K562 (cell line): ENCODE results near the gene TACC3. TPM values are rescaled to one million over a fixed set of nuclear protein-coding genes. Genes with fewer than 3 reads are reported as not detected.

Experiments
- ATAC-seq: fragments of 200-7000 bp; cut with Tn5 transposase; 3 replicates; pipeline ENCODE4 v1.9.1; 2020; ENCODE audit warnings: moderate library complexity
- BruUV-seq: library from RNA; stranded (reverse); fragments of 400-500 nt; replicated peaks from 2 replicates; lab custom pipeline; 2021; lab: Mats Ljungman, UMichigan
- CTCF ChIA-PET: fragments of 300-600 bp; formaldehyde crosslinking; extraction: SDS; loops from one replicate; lab custom pipeline; 2021; ENCODE audit warnings: low intra/inter-chr PET ratio; lab: Yijun Ruan, JAX
- POLR2A ChIA-PET: fragments of 300-600, 350-650 bp; sonication (Branson Sonifier 250); formaldehyde crosslinking; extraction: SDS; loops from one replicate; lab custom pipeline; 2021; ENCODE audit warnings: antibody characterized with exemption, inconsistent platforms; lab: Yijun Ruan, JAX
- DNase-seq, 4 experiments: peaks; one replicate each; pipeline versions ENCODE4 v3.0.0 to v3.0.0-alpha.2; 2011 to 2018; ENCODE audit warnings: low spot score in 3 of 4, mixed read lengths in 3 of 4; ENCODE audit errors: extremely low read depth in 1 of 4
- FAIRE-seq: peaks from 2 replicates; lab custom pipeline; 2011; peaks lifted over from hg19 to GRCh38; lab: Jason Lieb, UNC
- H2AFZ ChIP-seq: 2 replicates; pipeline ENCODE4 v1.6.0; 2011; ENCODE audit warnings: low read depth, low read length, control low read depth, inconsistent platforms
- H3K27ac ChIP-seq: fragments of 200-600 bp; 3 replicates; pipeline ENCODE4 v1.8.0; 2011; ENCODE audit warnings: low read depth, mild to moderate bottlenecking, control low read depth, inconsistent platforms, low read length, moderate library complexity, mixed read lengths; ENCODE audit errors: extremely low read depth
- H3K27me3 ChIP-seq, 2 experiments: fragments of 300-600 bp in 1 of 2; 2 replicates in 1 of 2; 3 replicates in 1 of 2; pipeline versions ENCODE4 v1.6.0 to v1.8.0; 2011; ENCODE audit warnings: inconsistent platforms in 2 of 2, low read length in 2 of 2, mild to moderate bottlenecking in 1 of 2, mixed read lengths in 1 of 2, moderate library complexity in 1 of 2; ENCODE audit not compliant: control insufficient read depth in 2 of 2, insufficient read depth in 2 of 2
- H3K36me3 ChIP-seq: fragments of 300-600 bp; 3 replicates; pipeline ENCODE4 v1.8.0; 2011; ENCODE audit warnings: mild to moderate bottlenecking, low read length, inconsistent platforms; ENCODE audit not compliant: control insufficient read depth, insufficient read depth
- H3K4me1 ChIP-seq, 2 experiments: fragments of 200-600 bp in 1 of 2; replicated peaks in 1 of 2; 2 replicates in 1 of 2; 3 replicates in 1 of 2; pipeline versions ENCODE4 v1.5.1 to v1.8.0; 2011; ENCODE audit warnings: inconsistent platforms in 2 of 2, low read length in 2 of 2, mild to moderate bottlenecking in 1 of 2, mixed read lengths in 1 of 2, moderate library complexity in 1 of 2; ENCODE audit not compliant: control insufficient read depth in 2 of 2, insufficient read depth in 2 of 2
- H3K4me2 ChIP-seq: 2 replicates; pipeline ENCODE4 v1.6.1; 2011; ENCODE audit warnings: low read length, control low read depth, inconsistent platforms, mixed read lengths; ENCODE audit not compliant: insufficient read depth
- H3K4me3 ChIP-seq: fragments of 200-600 bp; sonication (generic), shearing (Covaris generic); 2 replicates; pipeline ENCODE4 v1.5.1; 2016; ENCODE audit warnings: control low read depth, inconsistent platforms
- H3K79me2 ChIP-seq: fragments of 200-600 bp; 3 replicates; pipeline ENCODE4 v1.8.0; 2011; ENCODE audit warnings: low read length, inconsistent platforms; ENCODE audit not compliant: control insufficient read depth, insufficient read depth
- H3K9ac ChIP-seq, 2 experiments: 2 replicates each; pipeline versions ENCODE4 v1.6.0 to v1.6.1; 2011; ENCODE audit warnings: low read depth in 2 of 2, low read length in 2 of 2, control low read depth in 1 of 2, inconsistent platforms in 1 of 2, mild to moderate bottlenecking in 1 of 2, mixed read lengths in 1 of 2; ENCODE audit not compliant: insufficient read depth in 1 of 2
- H3K9me1 ChIP-seq: one replicate; pipeline ENCODE4 v1.6.0; 2011; ENCODE audit warnings: inconsistent platforms, mild to moderate bottlenecking, low read length, moderate library complexity; ENCODE audit not compliant: control insufficient read depth, insufficient read depth
- H3K9me3 ChIP-seq: replicated peaks from 2 replicates; pipeline ENCODE4 v1.5.1; 2011; ENCODE audit warnings: low read depth, low read length, inconsistent platforms; ENCODE audit not compliant: control insufficient read depth, insufficient read depth
- H4K20me1 ChIP-seq: replicated peaks from 2 replicates; pipeline ENCODE4 v1.6.1; 2011; ENCODE audit warnings: low read length, inconsistent platforms, mixed read lengths; ENCODE audit not compliant: control insufficient read depth, insufficient read depth
- AFF4 ChIP-seq: sonication (generic); formaldehyde crosslinking; IDR thresholded peaks from 2 replicates; pipeline ENCODE4 v1.8.0; 2023; ENCODE audit warnings: mild to moderate bottlenecking, missing genetic modification reagents
- FOXJ3 ChIP-seq: sonication (generic); formaldehyde crosslinking; IDR thresholded peaks from 2 replicates; pipeline ENCODE4 v1.4.0; 2020; ENCODE audit warnings: mild to moderate bottlenecking, missing genetic modification reagents
- MCM7 ChIP-seq, 2 experiments: fragments of 450-650 bp; IDR thresholded peaks; 2 replicates each; pipeline ENCODE4 v1.6.1; 2016 to 2018
- MTA3 ChIP-seq: fragments of 450-650 bp; formaldehyde crosslinking; IDR thresholded peaks from 2 replicates; pipeline ENCODE4 v1.6.1; 2017; ENCODE audit warnings: mild to moderate bottlenecking, borderline replicate concordance
- NCOA4 ChIP-seq: fragments of 450-650 bp; IDR thresholded peaks from 2 replicates; pipeline ENCODE4 v1.6.1; 2018; ENCODE audit warnings: mild to moderate bottlenecking; ENCODE audit not compliant: partially characterized antibody
- POLR2AphosphoS5 ChIP-seq: IDR thresholded peaks from 2 replicates; pipeline ENCODE4 v1.6.1; 2011; ENCODE audit warnings: mild to moderate bottlenecking, low read depth, low read length, moderate library complexity; ENCODE audit not compliant: control insufficient read depth, insufficient read depth
- POLR2G ChIP-seq: fragments of 200-400 bp; formaldehyde crosslinking; IDR thresholded peaks from 2 replicates; pipeline ENCODE4 v1.6.1; 2017; ENCODE audit warnings: low read depth, mild to moderate bottlenecking, antibody characterized with exemption, low read length, moderate library complexity
- SMARCE1 ChIP-seq: fragments of 450-650 bp; IDR thresholded peaks from 2 replicates; pipeline ENCODE4 v1.7.1; 2016; ENCODE audit warnings: mild to moderate bottlenecking
- THAP7 ChIP-seq: fragments of 250-450 bp; sonication (Bioruptor Pico); IDR thresholded peaks from 2 replicates; pipeline ENCODE4 v1.5.0; 2021
- ZNF143 ChIP-seq: sonication (generic); formaldehyde crosslinking; IDR thresholded peaks from 2 replicates; pipeline ENCODE4 v1.9.0; 2022; ENCODE audit warnings: mild to moderate bottlenecking, missing genetic modification reagents
- ZNF584 ChIP-seq: fragments of 200-800 bp; sonication (Bioruptor generic); IDR thresholded peaks from 2 replicates; pipeline ENCODE4 v1.6.1; 2016; ENCODE audit warnings: low read depth, mild to moderate bottlenecking, missing genetic modification characterization, missing compliant biosample characterization
- ZNF764 ChIP-seq: fragments of 250-450 bp; sonication (Bioruptor Pico); IDR thresholded peaks from 2 replicates; pipeline ENCODE4 v1.4.0; 2020; ENCODE audit warnings: low read depth, mild to moderate bottlenecking, moderate library complexity
- WGBS: fragments of 100-300 bp; shearing (Covaris generic); methylation state at CpG from one replicate; pipeline ENCODE4 v1.1.6; 2016; ENCODE audit warnings: low coverage, mixed read lengths; ENCODE audit not compliant: insufficient coverage; ENCODE audit errors: missing lambda C conversion rate; 5-methylcytosine and 5-hydroxymethylcytosine counted together
- in situ Hi-C: fragments of 300-500 bp; cut with MboI; formaldehyde crosslinking; loops from 4 replicates; pipeline ENCODE4 v1.15.0; 2018; ENCODE audit warnings: inconsistent platforms, mixed read lengths
- intact Hi-C: fragments of 100-400 bp; cut with micrococcal nuclease; formaldehyde crosslinking; loops from 2 replicates; pipeline ENCODE4 v1.14.2; 2022
- polyA plus RNA-seq, 8 experiments: library from polyadenylated mRNA; depleted of rRNA in 4 of 8; stranded (reverse) in 5 of 8; unstranded in 3 of 8; fragments of >200 nt; fragmentation: Nextera tagmentation in 2 of 8; fragmentation: Illumina TruSeq in 1 of 8; extraction: Ambion mirVana in 2 of 8; extraction: Trizol in 1 of 8; gene quantifications; 2 replicates each; pipeline versions ENCODE4 v1.2.1 to v1.2.3, GENCODE V29; 2011 to 2014; ENCODE audit warnings: inconsistent platforms in 1 of 8, missing spikeins in 1 of 8
- total RNA-seq, 7 experiments: library from RNA; depleted of rRNA in 6 of 7; stranded (reverse); fragments of >200 nt in 6 of 7; fragmentation: Illumina TruSeq in 2 of 7; extraction: Trizol in 2 of 7; gene quantifications; 2 replicates each; pipeline versions ENCODE4 v1.2.1 to v1.2.3, GENCODE V29; 2011 to 2021; ENCODE audit warnings: low replicate concordance in 1 of 7

Gene TACC3
- total and polyA plus RNA-seq, 9 of the 15 experiments (the other 6 are each of a cell fraction or from before 2014, with no cell fraction given) = 1.9 to 122 (median 55.6) TPM

- intact Hi-C loops = no loop called here
- H3K36me3 ChIP-seq = peaks cover 92% of the 10 kb centered on the region
- no peaks in the 10 kb centered on the region for H3K9me3 ChIP-seq
- in situ Hi-C loops = no loop called here
- H3K27ac ChIP-seq = no peak overlapping the region
- peaks cover 10 to 16% of the 10 kb centered on the region in 2 experiments; a peak in 4 of 5 replicates for H3K4me1 ChIP-seq
- peak overlapping the region in 1 of 2 experiments; percentile 77; a peak in 1 of 4 replicates for H3K9ac ChIP-seq
- peaks cover 49% of the 10 kb centered on the region for H4K20me1 ChIP-seq
- no peak overlapping the region for H3K4me2 ChIP-seq
- no peak overlapping the region for H3K4me3 ChIP-seq
- H2AFZ ChIP-seq = no peak overlapping the region
- FAIRE-seq (no peak), DNase-seq (no peak), ATAC-seq (no peak)
- H3K79me2 ChIP-seq = peaks cover 94% of the 10 kb centered on the region
- TF ChIP-seq NCOA4 (no peak), POLR2AphosphoS5 (peak; percentile 26; the same call in 1 of the 2 replicates), ZNF764 (CRISPR knock-in tag) (no peak)
- 88% methylated on average over 6 of the region's 6 CpGs for WGBS
- CTCF ChIA-PET = no interaction called here
- no peaks in the 10 kb centered on the region for H3K27me3 ChIP-seq
- peaks cover 3% of the 10 kb centered on the region for H3K9me1 ChIP-seq
- BruUV-seq = no TSS peak
- POLR2A ChIA-PET = interaction anchor here (0.6 to 6.8 kb wide), 5 partner anchors 12 to 143 kb away, joined by 3 to 49 read pairs (median 4); no protein-coding TSS in a partner anchor
Measured at GRCh38 chr4:1705732-1706131, 15.6 kb upstream of the TACC3 start.

- ATAC-seq = no peak
- BruUV-seq = no TSS peak
- Histone ChIP-seq H3K79me2 (peaks cover 95% of the 10 kb centered on the region), H3K9me3 (no peaks in the 10 kb centered on the region), H3K9me1 (peaks cover 3% of the 10 kb centered on the region), H3K36me3 (peaks cover 88% of the 10 kb centered on the region), H3K4me1 (peaks cover 16 to 22% of the 10 kb centered on the region in 2 experiments; a peak in 4 of 5 replicates), H3K4me3 (no peak overlapping the region), H3K27ac (no peak overlapping the region), H4K20me1 (peaks cover 50% of the 10 kb centered on the region), H3K27me3 (no peaks in the 10 kb centered on the region), H3K9ac (peak overlapping the region in 1 of 2 experiments; percentile 19; a peak in 2 of 4 replicates), H3K4me2 (no peak overlapping the region), H2AFZ (no peak overlapping the region)
- intact Hi-C loops (no loop called here), in situ Hi-C loops (no loop called here)
- 93% methylated on average over 6 of the region's 6 CpGs for WGBS
- FAIRE-seq = no peak
- POLR2A ChIA-PET = interaction anchor here (0.6 to 6.8 kb wide), 4 partner anchors 13 to 143 kb away, joined by 3 to 49 read pairs (median 4); no protein-coding TSS in a partner anchor
- DNase-seq = no peak
- CTCF ChIA-PET = no interaction called here
- no peak for TF ChIP-seq MCM7 (IDR thresholded peaks at IDR 0.05)
- no peak for TF ChIP-seq AFF4 (CRISPR knock-in tag)
- no peak for TF ChIP-seq POLR2G
- TF ChIP-seq SMARCE1 = no peak
- no peak for TF ChIP-seq MTA3
- no peak for TF ChIP-seq ZNF584
- no peak for TF ChIP-seq THAP7 (CRISPR knock-in tag)
- no peak for TF ChIP-seq FOXJ3
- TF ChIP-seq ZNF143 = no peak
Measured at GRCh38 chr4:1706358-1706757, 15.0 kb upstream of the TACC3 start.
